GM21825 (cell line): ENCODE measurements around the gene DGKA.
"Not testable (repeated sequence)": the region's sequence is repeated elsewhere in the genome, so short reads cannot be mapped to it uniquely, and the experiment has no call there.

Experiments
- ATAC-seq: cut with Tn5 transposase; IDR thresholded peaks from one replicate; pipeline ENCODE4 v1.9.1; 2021; ENCODE audit warnings: mild to moderate bottlenecking, moderate library complexity; ENCODE audit not compliant: unreplicated experiment

Gene DGKA

DNA sequence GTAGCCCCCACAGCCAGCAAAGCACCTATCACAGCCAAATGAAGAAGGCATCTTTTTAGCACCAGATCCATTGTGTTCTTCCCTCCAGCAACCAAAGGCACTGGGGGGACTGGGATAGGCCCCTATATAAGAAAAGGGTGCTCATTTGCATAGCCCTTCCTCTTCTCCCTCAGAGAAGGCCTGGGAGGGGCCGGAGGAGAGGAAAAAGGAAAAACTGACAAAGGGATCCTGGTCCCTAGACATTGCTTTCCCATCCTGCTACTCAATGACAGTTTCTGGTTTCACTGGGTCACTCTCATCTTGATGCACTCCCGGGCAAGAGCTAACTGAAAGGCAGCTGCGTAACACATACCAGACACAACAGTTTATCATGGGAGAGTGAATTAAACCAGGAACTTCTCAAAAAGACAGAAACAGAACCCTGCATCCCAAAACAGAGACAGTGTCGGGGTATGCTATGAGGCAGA is 35.0 kb downstream of the DGKA start, which contains the start of gene PMEL:
PMEL (minus strand) TSS at position 102 of the 467 bp plus-strand sequence; CDS start at position 71, 31 bp downstream.
- ATAC-seq: no peak

DNA sequence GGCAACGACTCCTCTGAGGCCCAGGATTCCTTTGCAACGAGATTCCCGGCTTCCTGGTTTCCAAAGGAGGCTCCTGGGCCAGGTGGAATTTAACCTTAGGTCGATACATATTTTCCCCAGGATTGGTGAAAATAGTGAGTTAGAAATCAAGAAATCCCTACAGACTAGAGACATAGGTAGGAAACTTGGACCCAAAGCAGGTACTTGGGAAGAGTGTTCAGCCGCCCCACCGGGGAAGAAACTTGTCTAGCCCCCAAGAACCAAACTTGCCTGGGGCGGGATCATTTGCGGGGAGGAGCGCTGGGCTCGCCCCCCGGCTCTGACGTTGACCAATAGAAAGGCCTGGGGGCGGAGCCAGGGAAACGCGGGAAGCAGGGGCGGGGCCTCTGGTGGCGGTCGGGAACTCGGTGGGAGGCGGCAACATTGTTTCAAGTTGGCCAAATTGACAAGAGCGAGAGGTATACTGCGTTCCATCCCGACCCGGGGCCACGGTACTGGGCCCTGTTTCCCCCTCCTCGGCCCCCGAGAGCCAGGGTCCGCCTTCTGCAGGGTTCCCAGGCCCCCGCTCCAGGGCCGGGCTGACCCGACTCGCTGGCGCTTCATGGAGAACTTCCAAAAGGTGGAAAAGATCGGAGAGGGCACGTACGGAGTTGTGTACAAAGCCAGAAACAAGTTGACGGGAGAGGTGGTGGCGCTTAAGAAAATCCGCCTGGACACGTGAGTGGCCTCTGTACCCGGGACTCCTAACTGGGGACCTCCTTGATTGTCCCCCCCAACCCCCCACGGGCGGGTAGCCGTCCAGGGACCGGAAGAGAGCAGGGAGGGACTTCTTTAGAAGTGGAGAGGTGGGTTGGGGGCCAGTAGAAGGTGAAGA is 35.7 kb downstream of the DGKA start, which contains the start of gene CDK2:
CDK2 (plus strand) TSS at position 423 of the 874 bp plus-strand sequence; CDS start at position 602, 179 bp downstream.
- peak; percentile 94 for ATAC-seq

- no peak for ATAC-seq
Measured at GRCh38 chr12:55969356-55969755, 38.4 kb downstream of the DGKA start.

- ATAC-seq: no peak
Measured at GRCh38 chr12:55970775-55971174, 39.8 kb downstream of the DGKA start.

DNA sequence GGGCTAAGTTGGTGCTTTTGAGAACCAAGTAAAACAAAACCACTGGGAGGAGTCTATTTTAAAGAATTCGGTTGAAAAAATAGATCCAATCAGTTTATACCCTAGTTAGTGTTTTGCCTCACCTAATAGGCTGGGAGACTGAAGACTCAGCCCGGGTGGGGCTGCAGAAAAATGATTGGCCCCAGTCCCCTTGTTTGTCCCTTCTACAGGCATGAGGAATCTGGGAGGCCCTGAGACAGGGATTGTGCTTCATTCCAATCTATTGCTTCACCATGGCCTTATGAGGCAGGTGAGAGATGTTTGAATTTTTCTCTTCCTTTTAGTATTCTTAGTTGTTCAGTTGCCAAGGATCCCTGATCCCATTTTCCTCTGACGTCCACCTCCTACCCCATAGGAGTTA is 41.1 kb downstream of the DGKA start:
- no peak for ATAC-seq

- no peak for ATAC-seq
Measured at GRCh38 chr12:55972456-55972855, 41.5 kb downstream of the DGKA start.

DNA sequence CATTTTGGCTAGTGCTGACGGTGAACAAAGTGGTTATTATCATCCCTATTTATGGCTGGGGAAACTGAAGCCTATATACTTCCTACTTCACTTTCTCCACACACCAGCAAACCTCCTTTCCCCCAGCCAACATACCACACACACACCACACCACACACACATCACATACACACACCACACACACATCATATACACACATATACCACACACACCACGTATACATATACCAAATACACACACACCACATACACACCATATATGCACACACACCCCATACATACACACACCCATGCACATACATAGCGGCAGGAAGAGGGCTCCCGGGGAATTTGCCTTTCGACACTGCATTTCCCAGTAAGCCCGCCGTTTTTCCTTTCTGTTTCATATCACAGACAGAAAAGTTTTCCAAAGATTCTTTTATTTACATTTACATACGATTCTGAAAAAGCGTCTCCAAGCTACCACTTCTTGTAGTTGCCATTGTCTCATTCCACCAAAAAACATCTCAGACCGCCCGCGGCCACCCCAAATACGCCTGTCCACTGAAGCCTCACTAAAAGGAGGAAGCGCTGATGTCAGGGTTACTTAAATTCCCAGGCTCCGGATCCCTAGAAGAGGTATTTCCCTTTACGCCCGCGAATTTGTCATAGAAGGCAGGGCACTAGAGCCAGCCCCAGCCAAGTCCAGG is 42.1 kb downstream of the DGKA start:
- ATAC-seq: no peak

GRCh38 chr12:55973599-55974307 is 42.8 kb downstream of the DGKA start, which contains the start of gene RAB5B:
TSS of gene RAB5B (plus strand) at chr12:55974078. CDS start at chr12:55986961, 12,883 bp downstream.
- peak; percentile 87 for ATAC-seq

- peak; percentile 11 for ATAC-seq
Measured at GRCh38 chr12:55974308-55974730, 43.4 kb downstream of the DGKA start.

GRCh38 chr12:55978393-55978792 is 47.4 kb downstream of the DGKA start:
- no peak for ATAC-seq

GRCh38 chr12:55979069-55979468 is 48.1 kb downstream of the DGKA start:
- no peak for ATAC-seq

DNA sequence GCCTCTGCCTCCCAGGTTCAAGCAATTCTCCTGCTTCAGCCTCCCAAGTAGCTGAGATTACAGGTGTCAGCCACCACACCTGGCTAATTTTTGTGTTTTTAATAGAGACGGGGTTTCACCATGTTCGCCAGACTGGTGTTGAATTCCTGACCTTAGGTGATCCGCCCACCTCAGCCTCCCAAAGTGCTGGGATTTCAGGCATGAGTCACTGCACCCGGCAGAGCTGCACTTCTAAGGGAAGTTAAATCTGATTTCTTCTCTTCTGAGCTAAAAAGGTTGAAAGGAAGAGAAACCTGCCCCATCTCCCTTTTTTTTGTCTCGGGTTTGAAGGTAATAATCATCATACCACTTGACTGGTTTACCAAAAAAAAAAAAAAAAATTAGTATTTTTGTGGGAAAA is 50.9 kb downstream of the DGKA start:
- ATAC-seq: not testable (repeated sequence)

- ATAC-seq: peak; percentile 82
Measured at GRCh38 chr12:55982319-55982936, 51.5 kb downstream of the DGKA start.

GRCh38 chr12:55983232-55983842 is 52.4 kb downstream of the DGKA start:
- no peak for ATAC-seq

DNA sequence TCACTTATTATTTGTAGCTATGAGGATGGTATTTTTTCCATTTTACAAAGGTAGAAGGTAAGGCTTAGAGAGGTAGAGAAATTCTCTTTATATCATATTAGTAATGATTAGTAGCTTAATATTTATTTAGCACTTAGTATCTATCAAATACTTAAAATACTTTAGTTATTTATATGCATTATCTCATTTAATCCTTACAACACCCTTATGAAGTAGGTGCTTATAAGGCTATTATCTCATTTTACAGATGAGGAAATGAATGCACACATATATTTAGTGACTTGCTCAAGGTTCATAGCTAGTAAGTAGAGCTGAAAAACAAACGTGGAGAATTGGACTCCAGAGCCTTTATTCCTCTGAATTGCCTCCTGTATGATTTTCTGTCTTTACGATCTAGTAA is 53.9 kb downstream of the DGKA start:
- ATAC-seq: no peak

DNA sequence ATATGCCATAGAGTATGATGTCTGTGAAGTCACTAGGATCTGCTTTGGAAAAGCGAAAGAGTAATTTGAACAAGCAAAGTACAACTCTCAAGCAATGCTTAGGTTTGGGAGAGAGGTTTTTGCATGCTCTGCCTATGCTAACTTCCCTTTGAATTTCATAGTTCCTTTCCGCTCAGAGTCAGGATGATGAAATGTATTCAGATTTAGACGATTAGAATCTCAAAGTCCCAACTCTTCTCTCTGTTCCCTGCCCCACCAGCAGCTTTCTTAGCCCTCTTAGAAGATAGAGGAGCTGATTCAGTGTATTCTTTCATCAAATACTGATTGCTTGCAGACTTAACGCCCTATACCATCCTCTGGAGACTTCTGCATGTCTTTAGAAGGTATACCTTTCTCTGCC is 54.4 kb downstream of the DGKA start:
- no peak for ATAC-seq

- not testable (repeated sequence) for ATAC-seq
Measured at GRCh38 chr12:55985976-55986375, 55.0 kb downstream of the DGKA start.

DNA sequence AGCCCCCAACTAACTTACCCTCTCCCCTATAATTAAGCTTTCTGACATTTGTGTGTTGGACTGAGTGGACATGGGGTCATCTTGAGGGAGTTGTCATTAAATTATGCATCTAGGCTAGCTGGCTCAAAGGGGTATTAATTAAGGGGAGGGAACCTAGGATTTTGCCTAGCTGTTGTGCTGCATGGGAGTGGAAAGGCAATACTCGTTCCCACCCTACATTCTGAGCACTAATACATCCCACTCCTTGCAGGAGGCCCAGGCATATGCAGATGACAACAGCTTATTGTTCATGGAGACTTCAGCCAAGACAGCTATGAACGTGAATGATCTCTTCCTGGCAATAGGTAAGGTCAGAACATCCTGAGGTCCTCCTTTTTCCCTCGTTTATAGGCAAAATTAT is 60.1 kb downstream of the DGKA start:
- ATAC-seq: no peak

- ATAC-seq: no peak
Measured at GRCh38 chr12:55993230-55993853, 62.4 kb downstream of the DGKA start.

- no peak for ATAC-seq
Measured at GRCh38 chr12:55995366-55995765, 64.4 kb downstream of the DGKA start.
